Neuronal stem cell (in vitro differentiated cells): Measurements from ENCODE around the gene TCP11L1.

Experiments used
- DNase-seq: peaks from one replicate; pipeline ENCODE4 v3.0.0-alpha.2; 2013; ENCODE audit warnings: low spot score
- H2AFZ ChIP-seq: one replicate; pipeline ENCODE4 v1.6.1; 2013; ENCODE audit warnings: mild to moderate bottlenecking, low read length, inconsistent platforms
- H2AK5ac ChIP-seq: 2 replicates; pipeline ENCODE4 v1.6.1; 2013; ENCODE audit warnings: low read depth, mild to moderate bottlenecking, inconsistent platforms, low read length, moderate library complexity, mixed read lengths
- H2BK120ac ChIP-seq: 2 replicates; pipeline ENCODE4 v1.6.1; 2013; ENCODE audit warnings: low read depth, mild to moderate bottlenecking, inconsistent platforms, low read length, moderate library complexity, mixed read lengths
- H2BK12ac ChIP-seq: one replicate; pipeline ENCODE4 v1.6.1; 2013; ENCODE audit warnings: low read length, inconsistent platforms
- H2BK15ac ChIP-seq: 2 replicates; pipeline ENCODE4 v1.6.1; 2013; ENCODE audit warnings: mild to moderate bottlenecking, low read length, inconsistent platforms, mixed read lengths
- H2BK5ac ChIP-seq: one replicate; pipeline ENCODE4 v1.6.1; 2013; ENCODE audit warnings: inconsistent platforms, mild to moderate bottlenecking, low read length, moderate library complexity
- H3K14ac ChIP-seq: one replicate; pipeline ENCODE4 v1.6.1; 2013; ENCODE audit warnings: low read length, inconsistent platforms
- H3K18ac ChIP-seq: 2 replicates; pipeline ENCODE4 v1.6.1; 2013; ENCODE audit warnings: low read length, inconsistent platforms
- H3K23ac ChIP-seq: 2 replicates; pipeline ENCODE4 v1.6.1; 2013; ENCODE audit warnings: low read depth, mild to moderate bottlenecking, mixed read lengths, low read length, inconsistent platforms; ENCODE audit not compliant: poor library complexity
- H3K27ac ChIP-seq: replicated peaks from 3 replicates; pipeline ENCODE4 v1.5.1; 2013; ENCODE audit warnings: low read length, inconsistent platforms
- H3K27me3 ChIP-seq, 3 experiments: 2 replicates each; pipeline ENCODE4 v1.6.1; 2013; ENCODE audit warnings: low read length in 3 of 3, mild to moderate bottlenecking in 2 of 3, inconsistent platforms in 1 of 3, low read depth in 1 of 3, mixed read lengths in 1 of 3, moderate library complexity in 1 of 3; ENCODE audit not compliant: control insufficient read depth in 3 of 3, insufficient read depth in 3 of 3
- H3K36me3 ChIP-seq, 2 donors: replicated peaks in 1 of 2; 2 replicates each; pipeline ENCODE4 v1.6.1; 2013; ENCODE audit warnings: low read length in 2 of 2; ENCODE audit not compliant: control insufficient read depth in 2 of 2, insufficient read depth in 2 of 2
- H3K4ac ChIP-seq: 2 replicates; pipeline ENCODE4 v1.6.1; 2013; ENCODE audit warnings: inconsistent platforms, mild to moderate bottlenecking, low read length, moderate library complexity
- H3K4me1 ChIP-seq, 2 donors: 1 replicate in 1 of 2; 2 replicates in 1 of 2; pipeline ENCODE4 v1.6.1; 2013; ENCODE audit warnings: low read length in 2 of 2, low read depth in 1 of 2; ENCODE audit not compliant: control insufficient read depth in 2 of 2, insufficient read depth in 1 of 2
- H3K4me2 ChIP-seq: one replicate; pipeline ENCODE4 v1.6.1; 2013; ENCODE audit warnings: mild to moderate bottlenecking, low read length, inconsistent platforms; ENCODE audit not compliant: insufficient read depth, poor library complexity, severe bottlenecking
- H3K4me3 ChIP-seq, 2 donors: 2 replicates each; pipeline ENCODE4 v1.5.1; 2013; ENCODE audit warnings: low read length in 2 of 2, mild to moderate bottlenecking in 2 of 2, inconsistent platforms in 1 of 2, moderate library complexity in 1 of 2
- H3K79me1 ChIP-seq: one replicate; pipeline ENCODE4 v1.6.1; 2013; ENCODE audit warnings: low read depth, mild to moderate bottlenecking, inconsistent platforms, low read length, moderate library complexity
- H3K9ac ChIP-seq: one replicate; pipeline ENCODE4 v1.6.1; 2013; ENCODE audit warnings: mild to moderate bottlenecking, low read depth, low read length, inconsistent platforms; ENCODE audit not compliant: poor library complexity
- H3K9me3 ChIP-seq, 2 donors: replicated peaks in 1 of 2; 2 replicates each; pipeline versions ENCODE3 to v1.6.1; 2013; ENCODE audit warnings: low read length in 2 of 2, mild to moderate bottlenecking in 2 of 2, inconsistent platforms in 1 of 2, low read depth in 1 of 2, mixed read lengths in 1 of 2, moderate library complexity in 1 of 2; ENCODE audit not compliant: control insufficient read depth in 2 of 2, insufficient read depth in 1 of 2
- H4K8ac ChIP-seq: one replicate; pipeline ENCODE4 v1.6.1; 2013; ENCODE audit warnings: low read depth, mild to moderate bottlenecking, inconsistent platforms, low read length, moderate library complexity
- H4K91ac ChIP-seq: one replicate; pipeline ENCODE4 v1.6.1; 2013; ENCODE audit warnings: low read length, low read depth, mild to moderate bottlenecking, inconsistent platforms; ENCODE audit not compliant: poor library complexity
- WGBS, 2 donors: extraction: QIAGEN DNeasy Blood & Tissue Kit; methylation state at CpG; one replicate each; pipeline ENCODE4 v1.1.7; 2013; ENCODE audit warnings: missing lambda C conversion rate in 2 of 2, mixed read lengths in 1 of 2; ENCODE audit not compliant: insufficient read length in 2 of 2, insufficient replicate concordance in 1 of 2; ENCODE audit errors: extremely low coverage in 2 of 2; 5-methylcytosine and 5-hydroxymethylcytosine counted together

Gene TCP11L1

DNA sequence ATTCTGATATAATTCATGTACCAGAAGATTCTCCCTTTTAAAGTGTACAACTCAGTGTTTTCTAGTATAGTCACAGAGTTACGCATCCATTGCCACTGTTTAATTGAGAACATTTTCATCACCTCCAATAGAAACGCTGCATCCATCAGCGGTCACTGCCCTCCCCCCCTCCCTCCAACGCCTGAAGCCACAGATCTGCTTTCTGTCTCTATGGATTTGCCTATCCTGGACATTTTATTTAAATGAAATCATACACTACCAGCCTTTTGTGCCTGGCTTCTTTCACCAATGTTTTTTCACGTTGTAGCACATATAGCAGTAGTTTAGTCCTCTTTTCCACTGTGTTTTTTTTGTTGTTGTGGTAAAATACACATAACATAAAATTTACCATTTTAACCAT lies 22.8 kb downstream of the TCP11L1 start:
- DNase-seq: no peak
- no peak overlapping the region for H3K4me3 ChIP-seq
- no peaks in the 10 kb centered on the region for H3K79me1 ChIP-seq
- no peak overlapping the region for H4K91ac ChIP-seq
- H2AFZ ChIP-seq: no peak overlapping the region
- no peak overlapping the region for H2AK5ac ChIP-seq
- no peak overlapping the region for H3K23ac ChIP-seq
- no peaks in the 10 kb centered on the region for H3K9me3 ChIP-seq
- no peak overlapping the region for H3K4ac ChIP-seq
- peaks cover 0 to 2% of the 10 kb centered on the region in 2 donors for H3K4me1 ChIP-seq
- no peak overlapping the region for H2BK15ac ChIP-seq
- no peak overlapping the region for H3K4me2 ChIP-seq
- H2BK12ac ChIP-seq: no peak overlapping the region
- no peak overlapping the region for H2BK5ac ChIP-seq
- no peak overlapping the region for H3K9ac ChIP-seq
- H3K14ac ChIP-seq: no peak overlapping the region
- no CpG with 5 or more reads among the region's 5 CpGs for WGBS, 2 donors
- peaks cover 4 to 90% of the 10 kb centered on the region in 2 donors for H3K36me3 ChIP-seq
- no peak overlapping the region for H2BK120ac ChIP-seq
- H3K27me3 ChIP-seq: no peaks in the 10 kb centered on the region
- no peak overlapping the region for H3K27ac ChIP-seq
- H3K18ac ChIP-seq: no peak overlapping the region
- no peak overlapping the region for H4K8ac ChIP-seq

DNA sequence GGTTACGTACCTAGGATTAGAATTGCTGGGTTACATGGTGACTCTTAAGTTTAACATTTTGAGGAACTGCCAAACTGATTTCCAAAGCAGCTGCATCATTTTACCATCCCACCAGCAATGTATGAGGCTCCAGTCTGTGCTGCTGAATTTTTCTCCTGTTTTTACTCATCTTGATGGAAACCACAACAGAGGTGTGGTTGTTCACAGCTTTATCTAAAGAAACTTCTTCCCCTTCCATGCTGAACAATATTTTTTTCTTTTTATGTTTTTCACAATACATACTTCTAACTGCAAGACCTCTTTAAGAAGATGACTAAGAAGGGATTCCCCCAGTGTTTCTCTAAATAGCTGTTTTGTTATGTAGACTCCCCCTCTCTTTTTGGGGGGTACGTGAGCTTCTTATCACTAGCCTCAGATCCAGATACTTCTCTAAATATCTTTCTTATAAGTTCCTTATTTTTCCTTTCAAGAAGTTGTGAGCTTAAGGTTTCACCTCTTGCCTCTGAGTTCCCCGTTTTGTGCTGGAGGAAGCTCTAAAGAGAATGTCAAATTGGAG lies 24.0 kb downstream of the TCP11L1 start:
- Histone ChIP-seq H3K79me1 (no peaks in the 10 kb centered on the region), H2AFZ (no peak overlapping the region), H3K18ac (no peak overlapping the region), H3K27me3 (no peaks in the 10 kb centered on the region), H3K36me3 (peaks cover 6 to 89% of the 10 kb centered on the region in 2 donors), H3K4me1 (peaks cover 0 to 2% of the 10 kb centered on the region in 2 donors), H3K14ac (no peak overlapping the region), H3K4me3 (no peak overlapping the region), H3K4ac (no peak overlapping the region), H3K23ac (no peak overlapping the region), H2BK120ac (no peak overlapping the region), H3K4me2 (no peak overlapping the region), H2BK5ac (no peak overlapping the region), H3K27ac (no peak overlapping the region), H2BK12ac (no peak overlapping the region), H2AK5ac (no peak overlapping the region), H3K9me3 (no peaks in the 10 kb centered on the region), H4K8ac (no peak overlapping the region), H3K9ac (no peak overlapping the region), H2BK15ac (no peak overlapping the region), H4K91ac (no peak overlapping the region)
- WGBS, 2 donors: no CpG with 5 or more reads among the region's 3 CpGs
- DNase-seq: no peak

DNA sequence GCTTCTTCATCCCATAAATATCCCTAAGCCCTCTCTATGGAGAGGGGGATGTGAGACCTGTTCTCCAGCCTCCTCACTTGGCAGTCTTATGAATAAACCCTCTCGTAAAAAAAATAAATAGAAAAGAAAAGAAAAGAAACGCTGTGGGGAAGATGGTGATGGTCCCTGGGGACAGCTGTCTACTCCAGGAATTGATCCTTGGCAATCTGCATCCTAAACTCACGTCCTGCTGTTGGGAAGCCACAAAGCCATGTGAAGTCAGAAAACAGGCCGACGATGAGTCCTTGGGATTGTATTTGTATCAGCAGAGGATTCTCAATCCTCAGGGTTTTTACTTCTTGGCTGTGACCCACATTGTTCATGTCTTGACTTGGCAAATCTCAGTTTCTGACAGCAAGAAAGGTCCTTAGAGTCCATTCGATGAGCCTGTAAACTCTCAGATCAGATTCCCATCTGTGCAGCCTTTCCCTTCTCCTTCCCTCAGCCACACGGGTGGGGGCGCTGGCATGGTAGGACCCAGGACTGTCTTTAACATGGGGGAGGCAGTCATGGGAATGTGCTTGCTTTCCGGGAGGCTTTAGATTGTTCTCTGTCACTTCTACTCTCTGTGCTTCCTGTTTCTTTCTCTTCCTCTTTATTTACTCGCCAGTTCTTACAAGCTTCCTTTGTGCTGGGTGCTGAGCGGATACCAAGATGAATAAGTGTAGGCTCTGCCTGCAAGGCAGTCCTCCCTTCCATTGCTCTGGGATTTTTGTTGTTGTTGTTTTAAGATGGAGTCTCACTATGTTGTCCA lies 24.9 kb downstream of the TCP11L1 start:
- no peak overlapping the region for H2AK5ac ChIP-seq
- H3K4me3 ChIP-seq: no peak overlapping the region
- no peak overlapping the region for H3K23ac ChIP-seq
- no peak overlapping the region for H3K14ac ChIP-seq
- H2BK12ac ChIP-seq: no peak overlapping the region
- H3K79me1 ChIP-seq: no peaks in the 10 kb centered on the region
- no peaks in the 10 kb centered on the region for H3K4me1 ChIP-seq
- H3K4me2 ChIP-seq: no peak overlapping the region
- no peak overlapping the region for H2BK15ac ChIP-seq
- H2AFZ ChIP-seq: no peak overlapping the region
- DNase-seq: no peak
- H4K91ac ChIP-seq: no peak overlapping the region
- no peaks in the 10 kb centered on the region for H3K27me3 ChIP-seq
- H3K9me3 ChIP-seq: no peaks in the 10 kb centered on the region
- peak overlapping the region; percentile 9 for H3K27ac ChIP-seq
- no peak overlapping the region for H2BK5ac ChIP-seq
- no CpG with 5 or more reads among the region's 11 CpGs for WGBS, 2 donors
- H2BK120ac ChIP-seq: no peak overlapping the region
- no peak overlapping the region for H3K18ac ChIP-seq
- no peak overlapping the region for H4K8ac ChIP-seq
- H3K4ac ChIP-seq: no peak overlapping the region
- peaks cover 11 to 88% of the 10 kb centered on the region in 2 donors for H3K36me3 ChIP-seq
- no peak overlapping the region for H3K9ac ChIP-seq

DNA sequence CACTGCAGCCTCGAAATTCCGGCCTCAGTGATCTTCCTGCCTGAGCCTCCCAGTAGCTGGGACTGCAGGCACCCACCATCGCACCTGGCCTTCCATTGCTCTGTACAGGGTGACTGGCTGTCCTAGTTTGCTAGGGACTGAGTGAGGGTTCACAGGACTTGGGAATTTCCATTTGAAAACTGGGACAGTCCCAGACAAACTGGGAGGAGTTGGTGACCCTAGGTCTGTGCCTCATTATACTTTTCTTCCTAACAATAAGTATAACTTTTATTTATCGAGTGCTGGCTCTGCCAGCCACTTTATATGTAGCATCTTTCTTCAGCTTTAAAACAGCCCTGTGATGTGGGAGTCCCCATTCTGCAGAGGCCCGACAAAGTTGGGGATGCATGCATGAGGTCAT lies 25.5 kb downstream of the TCP11L1 start:
- no peaks in the 10 kb centered on the region for H3K9me3 ChIP-seq
- H3K4me2 ChIP-seq: no peak overlapping the region
- no CpG with 5 or more reads among the region's 5 CpGs for WGBS, 2 donors
- no peak overlapping the region for H2AK5ac ChIP-seq
- no peak overlapping the region for H2BK5ac ChIP-seq
- H2BK15ac ChIP-seq: no peak overlapping the region
- H3K4ac ChIP-seq: no peak overlapping the region
- no peak overlapping the region for H2AFZ ChIP-seq
- no peak overlapping the region for H4K91ac ChIP-seq
- no peak overlapping the region for H3K14ac ChIP-seq
- no peak for DNase-seq
- H3K9ac ChIP-seq: no peak overlapping the region
- no peak overlapping the region for H3K4me3 ChIP-seq
- peaks cover 13 to 87% of the 10 kb centered on the region in 2 donors for H3K36me3 ChIP-seq
- no peaks in the 10 kb centered on the region for H3K27me3 ChIP-seq
- no peak overlapping the region for H4K8ac ChIP-seq
- H2BK120ac ChIP-seq: no peak overlapping the region
- H3K79me1 ChIP-seq: no peaks in the 10 kb centered on the region
- no peak overlapping the region for H3K23ac ChIP-seq
- no peak overlapping the region for H2BK12ac ChIP-seq
- H3K18ac ChIP-seq: no peak overlapping the region
- H3K4me1 ChIP-seq: no peaks in the 10 kb centered on the region
- H3K27ac ChIP-seq: no peak overlapping the region
